IPS-NIHi11 (cell line): ENCODE results near the gene ERC2.

Source experiments
- DNase-seq: peaks from one replicate; pipeline ENCODE4 v3.0.0; 2012; ENCODE audit warnings: mixed read lengths, low spot score

Gene ERC2

DNA sequence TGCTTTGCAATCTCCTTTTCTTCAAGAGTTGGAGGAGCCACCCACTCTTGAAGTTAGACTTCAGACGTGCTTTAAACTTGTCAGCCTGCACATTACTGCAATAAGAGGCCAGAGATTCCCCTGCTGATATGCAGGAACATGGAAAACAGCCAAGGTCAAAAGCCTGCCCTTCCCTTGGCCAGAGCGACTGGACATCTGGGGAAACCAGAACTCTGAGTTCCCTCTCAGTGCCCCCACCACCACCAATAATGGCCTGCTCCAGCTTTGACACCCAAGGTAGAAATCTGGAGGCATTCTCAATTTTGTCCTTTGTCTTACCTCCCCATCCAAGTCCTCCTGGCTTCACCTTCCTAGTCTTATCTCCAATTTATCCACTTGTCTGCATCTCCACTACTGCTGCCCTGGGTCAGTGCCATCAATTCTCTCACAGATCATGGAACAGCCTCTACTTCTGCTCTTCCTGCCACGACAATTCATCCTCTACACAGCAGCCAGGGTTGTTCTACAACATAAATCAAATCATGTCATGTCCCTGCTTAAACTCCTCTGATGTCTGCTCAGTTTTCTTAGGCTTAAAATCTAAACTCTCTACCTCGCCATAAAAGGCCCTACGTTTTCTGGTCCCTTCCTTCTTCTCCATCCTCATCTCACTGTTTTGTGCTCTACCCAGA is 789.6 kb downstream of the ERC2 start:
- DNase-seq = no peak

DNA sequence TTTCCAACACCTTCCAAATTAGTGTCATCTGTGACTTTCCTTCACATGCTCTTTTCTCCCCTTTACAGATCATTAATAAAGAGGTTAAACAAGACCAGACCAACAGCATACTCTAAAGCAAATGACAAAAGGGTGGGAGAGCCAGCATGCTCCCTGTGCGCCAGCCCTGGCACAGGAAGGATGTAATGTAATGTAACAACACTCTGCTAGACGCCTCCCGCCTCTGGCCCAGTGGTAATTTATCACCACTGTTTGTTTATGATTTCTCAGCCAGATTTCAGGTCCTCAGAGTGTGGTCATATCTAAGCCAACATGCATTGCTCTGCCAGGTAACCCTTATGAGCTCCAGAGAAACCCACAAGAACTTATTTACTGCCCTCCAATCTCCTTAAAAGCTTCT is 791.6 kb downstream of the ERC2 start:
- DNase-seq = no peak

DNA sequence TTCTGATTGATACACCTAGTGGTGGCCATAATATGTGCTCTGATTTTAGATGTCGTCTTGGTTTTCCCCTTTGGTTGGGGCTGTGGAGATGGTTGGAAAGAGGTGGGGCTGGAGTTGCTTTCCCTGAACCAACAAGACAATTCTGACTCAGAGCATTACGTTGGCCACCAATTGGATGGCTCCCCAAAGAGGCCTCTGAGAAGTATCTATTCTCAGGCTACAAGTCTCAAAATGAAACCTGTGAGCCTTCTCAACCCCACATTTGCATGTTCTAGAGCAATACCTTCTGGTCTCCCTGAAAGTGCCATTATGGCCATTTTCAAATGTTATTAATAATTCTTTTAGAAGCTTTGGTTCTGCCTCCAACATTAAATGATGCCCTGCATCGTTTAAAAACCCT is 792.8 kb downstream of the ERC2 start:
- DNase-seq = no peak

DNA sequence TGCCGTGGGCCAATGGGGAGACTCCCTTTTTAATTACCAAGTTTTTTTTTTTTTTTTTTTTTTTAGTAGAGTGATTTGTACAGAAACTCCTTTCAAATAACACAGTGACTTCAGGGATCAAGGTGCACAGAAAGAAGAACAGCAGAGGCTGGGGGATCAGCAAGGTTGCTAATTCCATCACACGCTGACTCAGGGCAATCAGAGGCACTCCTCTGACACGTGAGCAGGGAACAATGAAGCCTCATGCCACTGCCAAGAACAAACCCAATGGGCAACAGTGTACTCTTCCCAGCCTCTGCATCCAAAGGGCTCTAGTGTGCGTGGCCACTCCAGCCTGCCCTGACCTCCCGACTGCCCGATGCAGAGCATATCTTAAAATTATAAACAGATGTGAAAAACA is 794.5 kb downstream of the ERC2 start:
- no peak for DNase-seq

DNA sequence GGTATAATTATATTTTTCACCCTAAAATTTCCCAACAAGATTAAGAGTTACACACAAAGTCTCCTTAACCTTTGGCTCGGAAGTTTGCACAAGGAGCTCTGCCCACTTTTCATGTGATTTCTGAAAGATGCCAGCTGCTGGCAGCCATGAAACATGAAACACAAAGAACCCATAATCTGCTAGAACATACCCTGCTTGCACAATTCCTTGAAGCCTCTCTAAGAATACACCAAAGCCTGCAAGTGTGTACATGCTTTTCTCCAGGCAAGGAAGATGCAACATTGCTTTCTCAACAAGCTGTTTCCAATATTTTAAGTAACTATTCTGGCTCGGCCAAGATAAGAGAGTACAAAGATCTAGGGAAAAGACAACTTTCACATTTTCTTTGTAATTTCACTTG is 799.1 kb downstream of the ERC2 start:
- no peak for DNase-seq

DNA sequence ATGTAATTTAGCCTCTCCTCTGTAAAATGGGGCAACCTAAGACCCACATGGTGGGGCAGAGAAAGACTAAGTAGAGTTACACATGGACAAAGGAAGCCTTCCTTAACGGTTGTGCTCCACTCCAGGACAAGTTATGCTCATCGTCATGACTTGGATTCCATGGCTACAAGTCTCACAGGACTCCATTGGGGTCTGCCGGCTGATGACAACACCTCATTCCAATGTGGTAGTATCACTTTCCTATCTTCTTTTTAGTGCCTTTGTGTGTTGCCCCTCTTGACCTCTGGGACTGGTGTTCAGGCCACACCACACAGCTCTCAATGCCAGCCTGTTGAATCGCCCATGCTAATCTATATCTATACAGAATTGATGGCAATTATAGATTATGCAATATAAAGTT is 799.9 kb downstream of the ERC2 start:
- DNase-seq = no peak

DNA sequence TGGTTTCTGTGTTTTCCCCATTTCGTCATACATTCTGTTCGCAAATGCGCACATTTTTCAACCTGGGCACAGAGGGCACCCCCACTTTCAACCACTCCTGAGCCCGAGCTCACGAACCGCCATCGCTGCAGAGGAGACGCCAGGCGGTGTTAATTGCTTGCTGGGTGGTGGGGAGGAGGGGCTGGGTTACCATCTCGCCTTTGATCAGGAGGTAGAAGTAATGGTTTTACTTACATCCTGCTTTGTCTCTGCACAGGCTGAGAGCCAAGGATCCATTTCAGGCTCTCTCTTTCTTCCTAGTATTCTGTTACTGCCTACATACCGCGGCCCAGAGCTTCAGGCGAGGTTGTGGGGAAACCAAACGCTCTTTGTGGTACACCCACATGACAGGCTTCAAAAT is 803.9 kb downstream of the ERC2 start:
- DNase-seq = no peak

DNA sequence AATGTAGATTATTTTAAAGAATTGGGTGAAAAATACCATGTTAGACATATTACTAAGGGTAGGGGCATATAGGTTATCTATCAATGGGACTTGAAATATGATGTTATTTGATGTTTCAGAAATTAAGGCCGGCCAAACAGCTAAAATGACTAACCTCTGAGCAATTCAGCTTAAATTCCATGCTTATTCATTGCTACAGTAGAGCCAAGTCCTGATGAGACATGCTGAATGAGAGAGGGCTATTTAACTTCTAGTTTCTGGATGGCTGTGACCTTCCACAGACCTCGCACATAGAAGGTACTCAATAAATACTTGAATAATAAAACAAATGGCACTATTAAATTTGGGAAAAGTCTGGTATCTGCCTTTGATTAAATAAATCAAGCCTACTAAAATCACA is 805.6 kb downstream of the ERC2 start:
- DNase-seq = no peak

DNA sequence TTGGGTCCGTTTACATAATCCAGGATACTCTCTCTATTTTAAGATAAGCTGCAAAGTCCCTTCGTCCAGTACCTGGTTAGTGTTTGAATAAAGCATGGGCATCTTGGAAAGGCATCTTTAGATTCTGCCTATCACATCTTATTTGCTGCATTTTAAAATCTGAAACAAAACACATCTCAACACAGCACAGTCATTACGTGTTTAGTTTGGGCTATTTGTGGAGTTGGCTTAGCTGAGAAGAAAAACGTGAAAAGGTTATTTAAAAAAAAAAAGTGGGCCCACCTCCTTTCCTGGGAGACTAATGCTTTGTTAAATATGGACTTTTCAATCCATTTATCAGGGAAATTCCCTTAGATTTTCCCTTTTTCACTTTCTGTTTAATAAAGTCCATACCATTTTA is 806.7 kb downstream of the ERC2 start:
- DNase-seq = no peak

DNA sequence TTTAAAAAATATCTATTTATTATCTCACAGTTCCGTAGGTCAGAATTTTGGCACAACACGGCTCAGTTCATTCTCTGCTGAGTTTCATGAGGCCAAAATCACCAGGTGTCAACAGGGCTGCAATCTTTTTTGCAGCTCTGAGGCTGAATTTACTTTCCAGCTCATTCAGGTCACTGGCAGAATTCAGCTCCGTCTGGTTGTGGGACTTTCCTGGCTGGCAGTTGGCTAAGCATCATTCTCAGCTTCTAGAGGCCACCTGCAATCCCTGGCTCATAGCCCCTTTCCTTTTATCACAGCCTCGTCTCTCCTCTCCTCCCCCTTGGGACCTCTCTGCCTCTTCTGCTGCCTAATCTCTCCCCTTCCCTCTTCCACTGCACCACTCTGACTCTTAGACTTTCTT is 807.1 kb downstream of the ERC2 start:
- no peak for DNase-seq

DNA sequence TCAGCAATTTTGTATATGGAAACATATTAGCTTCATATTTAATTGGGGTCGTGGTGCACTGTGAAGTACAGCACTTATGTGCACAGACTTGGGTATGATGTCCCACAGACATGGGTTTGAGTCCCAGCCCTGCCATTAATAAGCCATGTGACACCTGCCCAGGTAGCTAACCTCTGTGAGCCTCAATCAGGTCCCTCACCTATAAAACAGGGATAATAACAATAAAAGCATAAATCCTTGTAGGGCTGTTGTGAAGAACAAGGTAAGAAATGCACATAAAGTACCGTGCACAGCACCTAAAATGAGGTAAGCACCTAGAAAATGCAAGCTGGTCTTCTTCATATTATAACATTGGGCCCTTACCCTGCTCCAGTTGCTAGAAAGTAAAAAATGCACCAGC is 807.6 kb downstream of the ERC2 start:
- no peak for DNase-seq

DNA sequence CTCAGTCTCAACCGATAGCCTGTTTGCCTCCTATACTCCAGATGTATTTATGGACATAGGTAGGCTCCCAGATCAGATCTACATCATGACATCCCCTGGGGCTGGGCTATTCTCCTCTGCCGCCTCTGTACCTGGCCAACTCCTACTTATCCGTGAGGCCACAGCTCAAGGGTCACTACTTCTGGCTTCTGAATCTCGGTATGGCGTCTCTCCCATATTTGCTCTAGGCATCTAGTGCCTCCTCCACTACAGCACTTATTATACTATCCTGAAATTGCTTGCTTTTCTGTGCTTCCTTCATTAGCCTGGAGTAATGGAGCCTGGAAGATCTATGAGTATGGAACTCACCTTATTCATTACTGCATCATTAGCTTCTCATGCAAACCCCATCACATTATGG is 808.6 kb downstream of the ERC2 start:
- DNase-seq = no peak

DNA sequence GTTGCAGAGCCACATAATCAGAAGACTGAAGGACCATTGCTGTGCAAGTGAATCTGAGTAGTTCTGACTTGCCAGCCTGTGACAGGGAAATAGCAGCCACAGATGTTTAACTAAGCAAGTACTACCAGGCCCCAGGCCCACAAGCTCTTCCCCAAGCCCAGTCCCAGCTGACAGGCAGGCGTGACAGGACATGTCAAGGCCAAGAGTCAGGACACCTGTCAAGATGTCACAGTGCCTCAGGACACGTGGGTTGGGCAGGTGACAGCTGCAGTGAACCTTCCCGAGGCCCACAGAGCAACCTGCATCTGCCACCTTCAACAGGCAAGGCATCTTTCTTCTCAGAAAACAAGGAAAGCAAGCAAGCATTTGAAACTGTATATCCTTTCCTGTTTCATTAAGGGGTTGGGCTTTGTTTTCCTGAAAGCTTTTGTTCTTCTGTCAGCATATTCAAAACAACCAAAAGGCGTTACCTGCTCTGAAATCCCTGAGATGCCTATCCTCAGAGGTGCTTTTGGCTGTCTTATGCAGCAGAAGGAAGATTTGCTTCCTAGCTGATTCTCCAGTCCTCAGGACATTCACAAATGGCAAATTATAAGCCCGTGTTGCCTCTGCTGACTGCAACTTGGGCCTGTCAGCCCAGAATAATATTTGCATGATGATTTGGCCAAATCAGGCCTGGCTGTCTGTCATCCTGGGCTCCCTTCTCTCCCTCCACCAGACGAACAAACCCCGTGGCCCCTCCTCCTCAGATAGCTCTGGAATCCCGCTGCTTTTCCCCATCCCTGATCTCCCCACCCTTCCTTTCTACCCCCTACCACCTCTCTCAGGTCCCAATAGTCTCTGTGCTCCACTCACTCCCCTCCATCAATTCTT is 809.3 kb downstream of the ERC2 start:
- no peak for DNase-seq

DNA sequence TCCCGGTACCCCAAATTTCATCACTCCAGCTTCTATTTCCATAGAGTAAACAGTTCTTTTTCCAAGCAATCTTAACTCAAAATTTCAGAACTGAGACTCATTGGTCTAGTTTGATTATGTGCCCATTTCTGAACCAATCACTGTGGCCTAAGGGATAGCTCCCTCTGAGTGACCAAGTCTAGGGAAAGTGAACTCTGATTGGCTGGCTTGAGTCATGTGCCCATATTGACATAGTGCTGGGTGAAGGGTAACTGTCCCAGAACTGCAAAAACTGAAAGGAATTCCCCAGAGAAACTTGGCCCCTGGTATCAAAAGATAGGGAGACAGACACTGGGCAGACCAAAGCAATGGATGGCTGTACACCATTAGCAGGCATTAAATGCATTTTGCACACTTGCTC is 810.0 kb downstream of the ERC2 start:
- DNase-seq = no peak

DNA sequence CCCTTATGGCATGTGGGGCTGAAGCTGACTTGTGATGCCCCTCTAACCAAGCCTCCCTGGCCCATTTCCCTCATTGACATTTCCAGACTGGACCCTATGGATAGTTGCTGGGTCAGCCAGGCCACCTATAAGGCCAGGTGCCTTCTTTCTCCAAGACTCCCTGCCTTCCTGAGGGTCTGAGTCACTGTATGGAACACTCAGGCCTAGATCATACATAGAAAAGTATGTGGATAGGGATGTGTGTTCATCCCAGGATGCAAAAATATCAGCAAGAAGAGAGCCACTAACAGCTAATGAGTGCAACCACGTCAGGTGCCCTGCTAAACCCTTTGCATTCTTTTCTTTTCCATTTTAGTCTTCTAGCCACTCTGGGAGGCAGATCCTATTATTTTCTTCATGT is 812.7 kb downstream of the ERC2 start:
- no peak for DNase-seq

DNA sequence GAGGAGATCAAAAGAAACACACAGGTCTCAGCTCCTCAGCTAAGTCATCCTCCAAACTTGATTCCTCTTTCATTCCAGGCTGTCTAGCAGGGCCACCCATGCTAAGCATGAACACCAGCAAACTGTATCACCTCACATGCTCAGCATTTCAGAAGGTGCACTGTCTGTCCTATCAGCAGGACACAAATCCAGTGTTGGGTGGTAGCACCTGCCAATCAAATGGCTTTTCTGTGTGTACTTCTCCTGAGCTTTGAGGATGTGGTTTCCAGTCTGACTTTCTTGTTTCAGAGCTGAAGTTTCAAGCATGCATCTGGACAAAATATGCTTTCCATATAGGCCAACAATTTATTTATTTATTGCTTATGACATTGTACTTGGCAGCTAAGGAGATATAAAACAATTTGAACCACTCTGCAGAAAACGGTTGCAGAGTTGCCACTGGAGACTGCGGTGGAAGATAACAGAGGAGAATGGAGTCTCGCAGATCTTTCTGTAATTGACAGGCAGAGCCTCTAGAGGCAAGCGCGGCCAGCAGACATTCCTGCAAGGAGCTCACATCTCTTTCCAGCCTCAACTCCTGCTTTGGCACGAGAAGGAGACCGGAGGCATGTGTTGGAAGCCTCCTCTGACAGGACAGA is 814.0 kb downstream of the ERC2 start:
- no peak for DNase-seq

DNA sequence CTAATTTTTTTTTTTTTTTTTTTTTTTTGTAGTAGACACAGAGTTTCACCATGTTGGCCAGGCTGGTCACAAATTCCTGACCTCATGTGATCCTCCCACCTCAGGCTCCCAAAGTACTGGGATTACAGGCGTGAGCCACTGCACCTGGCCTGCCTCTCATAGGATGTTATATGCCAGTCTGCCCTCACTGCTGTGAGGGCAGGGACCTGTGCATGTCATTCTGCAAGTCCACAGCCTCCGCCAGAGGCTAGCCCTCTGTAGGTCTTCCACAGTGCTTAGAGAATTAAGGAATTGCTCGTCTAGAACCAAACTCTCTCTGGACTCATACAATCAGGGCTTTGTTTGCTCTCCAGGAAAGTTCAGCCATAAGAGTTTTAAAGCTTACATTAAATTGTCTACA is 817.3 kb downstream of the ERC2 start:
- DNase-seq = no peak

DNA sequence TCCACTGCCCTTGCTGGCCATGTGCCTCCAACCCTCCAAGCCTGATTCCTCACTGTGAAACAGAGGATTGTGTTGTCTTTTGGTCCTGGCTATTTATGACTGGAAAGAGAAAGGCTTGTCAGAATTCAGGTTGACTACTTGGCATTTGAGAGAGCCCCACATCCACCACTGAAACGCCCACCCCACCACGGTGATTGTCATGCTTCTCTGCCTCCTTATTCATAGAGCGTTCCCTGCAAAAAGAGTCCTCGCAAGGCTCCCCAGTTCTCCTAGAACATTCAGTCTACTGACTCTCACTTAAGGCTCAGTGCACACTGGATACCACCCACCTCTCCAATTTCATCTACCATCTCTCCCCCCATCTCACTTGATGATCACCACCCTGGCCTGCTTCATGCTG is 818.3 kb downstream of the ERC2 start:
- no peak for DNase-seq

DNA sequence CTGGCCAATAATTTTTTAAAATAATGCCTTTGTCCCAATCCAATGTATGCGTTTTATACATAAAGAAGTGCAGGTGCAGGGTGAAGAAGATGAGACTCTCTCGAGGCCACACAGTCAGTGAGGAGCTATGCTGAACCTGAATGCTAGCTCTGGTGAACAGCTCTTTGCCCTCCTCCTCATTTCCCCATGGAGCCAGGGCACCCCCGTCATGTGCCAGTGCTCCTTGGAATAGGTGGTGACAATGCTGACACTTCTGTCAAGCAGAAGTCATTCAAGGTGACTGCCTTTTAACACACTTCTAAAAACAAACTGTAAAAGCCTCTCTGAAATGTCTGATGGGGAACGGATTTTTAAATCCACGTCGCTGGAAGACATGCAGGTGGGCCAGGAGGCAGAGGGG is 818.7 kb downstream of the ERC2 start:
- no peak for DNase-seq

DNA sequence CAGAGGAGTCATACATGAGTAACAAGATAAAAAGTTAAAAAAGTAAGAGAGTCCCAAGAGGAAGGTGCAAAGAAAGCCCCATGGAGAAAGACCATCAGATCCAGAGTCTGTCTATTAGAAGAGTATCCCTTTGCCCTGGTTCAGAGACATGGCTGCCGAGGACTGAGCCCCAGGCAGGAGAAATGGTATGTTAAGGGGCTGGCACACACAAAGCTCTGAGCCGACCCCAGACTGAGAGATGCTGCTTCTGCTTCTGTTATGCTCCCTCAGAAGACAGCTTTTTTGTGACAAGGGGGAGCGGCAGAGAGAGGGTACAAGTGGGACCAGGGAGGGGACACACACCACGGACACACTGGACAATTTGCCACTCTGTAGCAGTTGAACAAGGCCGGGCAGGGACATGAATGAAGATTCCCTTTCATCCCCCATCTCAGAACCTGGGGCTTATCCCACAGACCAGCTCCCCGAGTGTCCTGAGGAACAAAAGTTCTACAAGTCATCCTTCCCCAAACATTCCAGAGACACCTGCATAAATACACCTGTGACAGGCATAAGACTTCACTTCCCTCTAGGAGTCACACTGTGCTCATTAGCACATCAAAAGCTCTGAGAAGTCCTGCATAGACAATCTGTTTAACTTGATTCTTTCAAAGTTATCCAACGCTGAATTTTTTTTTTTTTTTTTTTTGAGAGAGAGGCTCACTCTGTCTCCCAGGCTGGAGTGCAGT is 819.5 kb downstream of the ERC2 start:
- peak; percentile 70 for DNase-seq

DNA sequence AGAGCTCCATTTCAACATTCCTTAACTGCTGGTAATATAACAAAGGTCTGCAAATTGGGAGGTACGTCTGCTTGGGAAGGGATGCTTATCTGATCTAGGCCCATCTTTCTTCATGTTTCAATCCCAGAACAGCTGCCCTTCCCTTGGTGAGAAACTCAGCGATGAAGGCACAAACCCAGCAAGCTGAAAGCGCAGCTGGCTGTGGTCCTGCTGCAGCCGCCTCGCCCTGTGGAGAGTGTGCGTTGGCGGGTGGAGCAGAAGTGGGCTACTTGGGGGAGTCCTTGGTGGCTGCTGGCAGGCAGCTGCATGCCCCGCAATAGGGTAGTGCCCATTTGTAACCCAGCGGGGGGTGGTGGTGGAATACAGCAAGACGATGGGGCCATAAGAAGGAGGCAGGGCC is 820.6 kb downstream of the ERC2 start:
- DNase-seq = no peak

DNA sequence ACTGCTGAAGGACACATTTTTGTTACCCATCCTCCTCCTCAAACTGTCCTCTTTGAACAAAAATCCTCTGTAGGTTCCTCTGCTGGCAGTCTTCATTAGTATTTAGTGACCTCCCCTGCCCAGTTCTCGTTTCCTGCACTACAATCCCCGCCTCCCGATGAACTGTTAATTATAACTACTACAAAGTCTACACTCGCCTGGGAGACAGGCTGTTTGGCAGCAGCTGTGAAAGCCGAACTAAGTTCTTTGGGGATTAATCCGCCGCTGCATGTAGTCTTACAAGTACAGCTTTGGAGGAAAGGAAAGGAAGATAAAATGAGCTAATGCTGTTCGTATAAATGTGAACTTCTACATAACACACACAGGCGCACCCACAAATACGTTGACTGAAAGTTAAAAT is 821.2 kb downstream of the ERC2 start:
- no peak for DNase-seq

DNA sequence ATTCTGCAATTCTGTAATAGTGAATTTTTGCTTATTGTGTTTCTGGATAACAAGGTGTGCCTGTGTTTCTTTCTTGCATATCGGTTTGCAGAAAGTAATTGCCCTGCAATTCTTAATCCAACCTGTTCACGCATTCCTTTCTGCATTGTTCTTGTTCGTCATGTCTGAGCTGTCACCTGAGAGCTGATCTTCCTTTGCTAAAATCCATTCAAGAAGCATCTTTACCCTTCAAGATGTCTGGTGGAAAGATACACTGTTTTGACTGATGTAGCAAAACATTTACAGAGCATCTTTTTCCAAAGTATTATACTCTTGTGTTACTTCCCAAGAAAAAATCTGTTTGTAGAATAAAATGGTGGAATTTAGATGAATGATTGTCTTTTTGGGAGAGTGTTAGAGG is 822.1 kb downstream of the ERC2 start:
- no peak for DNase-seq
